Measurements from ENCODE around the gene TXN.
A peak's percentile ranks its signal among the peaks of the same experiment; 100 is the strongest.

Gene TXN

GRCh38 chr9:110256380-110257096 lies at the start of gene TXN:
Gene TXN (minus strand): TSS chr9:110256507. CDS start chr9:110256435, 72 bp downstream.
- H3K4me1 ChIP-seq (ENCODE audit: insufficient read depth, low read length) = peaks cover 8% of the 10 kb centered on the region
- peak within 1 kb of the TSS; percentile 95 for H3K9ac ChIP-seq (ENCODE audit: low read depth, low read length)
- no peaks in the 10 kb centered on the region for H3K9me3 ChIP-seq (ENCODE audit: control insufficient read depth, insufficient read depth, low read length)
- H3K36me3 ChIP-seq (ENCODE audit: insufficient read depth, low read length) = no peaks in the 10 kb centered on the region

GRCh38 chr9:110303133-110303532 lies 46.8 kb upstream of the TXN start:
- H3K9ac ChIP-seq (ENCODE audit: low read depth, low read length) = no peak overlapping the region
- 0 out of 2 replicates have a peak, but pooled peaks cover 2% of the 10 kb centered on the region for H3K4me1 ChIP-seq (ENCODE audit: insufficient read depth, low read length)
- no peaks in the 10 kb centered on the region for H3K36me3 ChIP-seq (ENCODE audit: insufficient read depth, low read length)

GRCh38 chr9:110298043-110298605 lies 41.8 kb upstream of the TXN start:
- H3K9ac ChIP-seq (ENCODE audit: low read depth, low read length) = no peak overlapping the region
- H3K4me1 ChIP-seq (ENCODE audit: insufficient read depth, low read length) = no peaks in the 10 kb centered on the region
- no peaks in the 10 kb centered on the region for H3K9me3 ChIP-seq (ENCODE audit: control insufficient read depth, insufficient read depth, low read length)
- H3K36me3 ChIP-seq (ENCODE audit: insufficient read depth, low read length) = no peaks in the 10 kb centered on the region

More at GRCh38 chr9:110303133-110303532, 46.8 kb upstream of the TXN start:
- no peaks in the 10 kb centered on the region for H3K9me3 ChIP-seq (ENCODE audit: control insufficient read depth, insufficient read depth, low read length)

- no peaks in the 10 kb centered on the region; the same call in 1 of the 2 replicates for H3K4me1 ChIP-seq (ENCODE audit: insufficient read depth, low read length)
These were observed 36.9 kb upstream of the TXN start for GRCh38 chr9:110293248-110293647.

GRCh38 chr9:110291921-110292557 lies 35.7 kb upstream of the TXN start:
- H3K36me3 ChIP-seq (ENCODE audit: insufficient read depth, low read length) = no peaks in the 10 kb centered on the region
- H3K4me1 ChIP-seq (ENCODE audit: insufficient read depth, low read length) = no peaks in the 10 kb centered on the region; the same call in 1 of the 2 replicates
- no peaks in the 10 kb centered on the region for H3K9me3 ChIP-seq (ENCODE audit: control insufficient read depth, insufficient read depth, low read length)
- H3K9ac ChIP-seq (ENCODE audit: low read depth, low read length) = no peak overlapping the region

More at GRCh38 chr9:110293248-110293647, 36.9 kb upstream of the TXN start:
- H3K9ac ChIP-seq (ENCODE audit: low read depth, low read length) = no peak overlapping the region
- H3K36me3 ChIP-seq (ENCODE audit: insufficient read depth, low read length) = no peaks in the 10 kb centered on the region
- H3K9me3 ChIP-seq (ENCODE audit: control insufficient read depth, insufficient read depth, low read length) = no peaks in the 10 kb centered on the region

GRCh38 chr9:110290001-110290400 lies 33.7 kb upstream of the TXN start:
- H3K4me1 ChIP-seq (ENCODE audit: insufficient read depth, low read length) = no peaks in the 10 kb centered on the region; the same call in 1 of the 2 replicates
- no peaks in the 10 kb centered on the region for H3K36me3 ChIP-seq (ENCODE audit: insufficient read depth, low read length)
- no peaks in the 10 kb centered on the region for H3K9me3 ChIP-seq (ENCODE audit: control insufficient read depth, insufficient read depth, low read length)
- H3K9ac ChIP-seq (ENCODE audit: low read depth, low read length) = no peak overlapping the region

GRCh38 chr9:110288503-110288902 lies 32.2 kb upstream of the TXN start:
- no peaks in the 10 kb centered on the region for H3K36me3 ChIP-seq (ENCODE audit: insufficient read depth, low read length)
- no peak overlapping the region for H3K9ac ChIP-seq (ENCODE audit: low read depth, low read length)
- no peaks in the 10 kb centered on the region; the same call in 1 of the 2 replicates for H3K4me1 ChIP-seq (ENCODE audit: insufficient read depth, low read length)
- H3K9me3 ChIP-seq (ENCODE audit: control insufficient read depth, insufficient read depth, low read length) = no peaks in the 10 kb centered on the region

GRCh38 chr9:110287289-110287680 lies 31.0 kb upstream of the TXN start:
- H3K9ac ChIP-seq (ENCODE audit: low read depth, low read length) = no peak overlapping the region
- no peaks in the 10 kb centered on the region for H3K36me3 ChIP-seq (ENCODE audit: insufficient read depth, low read length)
- no peaks in the 10 kb centered on the region for H3K9me3 ChIP-seq (ENCODE audit: control insufficient read depth, insufficient read depth, low read length)
- no peaks in the 10 kb centered on the region; the same call in 1 of the 2 replicates for H3K4me1 ChIP-seq (ENCODE audit: insufficient read depth, low read length)

GRCh38 chr9:110284211-110284844 lies 28.0 kb upstream of the TXN start:
- no peaks in the 10 kb centered on the region for H3K9me3 ChIP-seq (ENCODE audit: control insufficient read depth, insufficient read depth, low read length)
- no peaks in the 10 kb centered on the region for H3K4me1 ChIP-seq (ENCODE audit: insufficient read depth, low read length)
- H3K9ac ChIP-seq (ENCODE audit: low read depth, low read length) = no peak overlapping the region
- H3K36me3 ChIP-seq (ENCODE audit: insufficient read depth, low read length) = no peaks in the 10 kb centered on the region

- Histone ChIP-seq H3K36me3 (ENCODE audit: insufficient read depth, low read length) (no peaks in the 10 kb centered on the region), H3K4me1 (ENCODE audit: insufficient read depth, low read length) (no peaks in the 10 kb centered on the region), H3K9ac (ENCODE audit: low read depth, low read length) (no peak overlapping the region)
These were observed 27.4 kb upstream of the TXN start for GRCh38 chr9:110283751-110284150.

GRCh38 chr9:110282739-110283081 lies 26.4 kb upstream of the TXN start:
- Histone ChIP-seq H3K4me1 (ENCODE audit: insufficient read depth, low read length) (no peaks in the 10 kb centered on the region), H3K9me3 (ENCODE audit: control insufficient read depth, insufficient read depth, low read length) (no peaks in the 10 kb centered on the region), H3K36me3 (ENCODE audit: insufficient read depth, low read length) (no peaks in the 10 kb centered on the region), H3K9ac (ENCODE audit: low read depth, low read length) (no peak overlapping the region)

More at GRCh38 chr9:110283751-110284150, 27.4 kb upstream of the TXN start:
- H3K9me3 ChIP-seq (ENCODE audit: control insufficient read depth, insufficient read depth, low read length) = no peaks in the 10 kb centered on the region

- Histone ChIP-seq H3K9me3 (ENCODE audit: control insufficient read depth, insufficient read depth, low read length) (no peaks in the 10 kb centered on the region), H3K4me1 (ENCODE audit: insufficient read depth, low read length) (no peaks in the 10 kb centered on the region)
These were observed 25.9 kb upstream of the TXN start for GRCh38 chr9:110282018-110282738.

GRCh38 chr9:110278080-110278707 lies 21.9 kb upstream of the TXN start:
- Histone ChIP-seq H3K9ac (ENCODE audit: low read depth, low read length) (no peak overlapping the region), H3K36me3 (ENCODE audit: insufficient read depth, low read length) (no peaks in the 10 kb centered on the region), H3K9me3 (ENCODE audit: control insufficient read depth, insufficient read depth, low read length) (no peaks in the 10 kb centered on the region), H3K4me1 (ENCODE audit: insufficient read depth, low read length) (no peaks in the 10 kb centered on the region)

More at GRCh38 chr9:110282018-110282738, 25.9 kb upstream of the TXN start:
- H3K9ac ChIP-seq (ENCODE audit: low read depth, low read length) = no peak overlapping the region
- H3K36me3 ChIP-seq (ENCODE audit: insufficient read depth, low read length) = no peaks in the 10 kb centered on the region

Measured in ES-I3 (cell line).